HPDE6-E6E7 (cell line): ENCODE results near the gene CGN.

ENCODE experiments used
- DNase-seq: peaks from one replicate; pipeline ENCODE4 v3.0.0; 2011; ENCODE audit warnings: missing footprints; ENCODE audit errors: extremely low spot score

CGN gene

DNA sequence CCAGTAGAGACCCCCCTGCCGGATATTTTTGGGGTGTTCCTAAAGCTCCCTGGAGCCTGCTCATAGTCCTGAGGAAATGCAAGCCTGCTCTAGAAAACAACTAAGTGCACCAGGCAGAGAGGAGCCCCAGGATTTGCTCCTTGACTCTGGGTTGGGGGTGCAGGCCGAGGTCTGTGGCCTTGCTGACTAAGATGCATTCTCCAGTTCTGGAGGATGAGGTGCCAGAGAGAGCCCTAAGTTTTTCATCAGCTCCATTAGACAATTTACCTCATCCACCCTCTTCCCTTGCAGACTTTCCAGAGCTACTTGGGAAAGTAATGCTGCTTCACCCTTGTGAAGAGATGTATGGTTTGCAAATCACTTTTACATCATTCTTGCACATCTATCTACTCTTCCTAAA, 38.0 kb downstream of the CGN start:
- no peak for DNase-seq

DNA sequence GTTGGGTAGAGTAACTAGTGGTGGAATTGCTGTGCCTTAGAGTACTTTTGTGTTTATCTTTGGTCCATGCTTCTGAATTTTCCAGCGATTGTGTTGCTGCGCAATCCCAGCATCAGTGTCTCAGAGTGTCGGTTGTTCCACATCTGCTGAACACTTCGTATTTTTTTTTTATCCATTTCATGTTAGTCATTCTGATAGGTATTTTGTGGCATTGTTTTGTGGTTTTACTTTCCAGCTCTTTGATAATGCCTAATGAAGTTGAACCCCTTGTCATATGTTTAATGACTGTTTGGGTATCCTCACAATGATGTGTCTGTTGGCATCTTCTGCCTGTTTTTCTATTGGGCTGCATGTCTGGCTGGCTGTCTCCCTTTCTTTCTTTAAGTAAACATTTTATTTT, 42.5 kb downstream of the CGN start:
- no peak for DNase-seq

DNA sequence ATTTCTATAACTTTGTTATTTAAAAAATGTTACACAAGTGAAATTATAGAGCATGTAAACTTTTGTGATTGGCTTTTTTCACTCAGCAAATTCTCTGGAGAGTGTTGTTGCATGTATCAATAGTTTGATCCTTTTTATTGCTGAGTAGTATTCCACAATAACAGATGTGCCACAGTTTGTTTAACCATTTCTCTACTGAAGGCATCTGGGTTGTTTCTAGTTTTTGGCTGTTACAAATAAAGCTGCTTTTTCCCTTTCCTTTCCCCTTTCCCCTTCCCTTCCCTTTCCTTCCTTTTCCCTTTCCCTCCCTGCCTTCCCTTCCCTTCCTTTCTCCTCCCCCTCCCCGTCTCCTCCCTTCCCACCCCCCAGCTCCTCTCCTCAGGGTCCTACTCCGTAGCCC, 44.9 kb downstream of the CGN start:
- DNase-seq: no peak

DNA sequence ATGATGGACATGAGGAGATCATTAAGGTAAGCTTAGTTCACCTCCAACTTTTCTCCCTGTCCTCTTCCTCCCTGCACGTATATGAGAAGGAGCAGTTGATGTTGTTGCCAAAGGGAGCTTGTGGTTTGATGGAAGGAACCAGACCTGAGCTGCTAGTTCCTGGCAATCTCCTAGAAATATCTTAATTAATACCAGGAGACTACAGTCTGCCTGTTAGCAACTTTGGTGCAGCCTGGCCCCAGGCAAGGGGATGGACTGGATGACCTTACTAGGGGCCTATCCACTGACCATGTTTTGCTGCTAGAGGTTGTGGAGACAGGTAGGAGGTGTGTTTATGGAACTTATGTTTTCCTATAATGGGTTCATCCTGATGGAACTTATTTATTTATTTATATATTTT, 51.5 kb downstream of the CGN start:
- no peak for DNase-seq

- DNase-seq: no peak
These were observed 52.2 kb downstream of the CGN start for GRCh38 chr1:151563376-151563775.

GRCh38 chr1:151565502-151566189, 54.5 kb downstream of the CGN start:
- DNase-seq: no peak

- DNase-seq: no peak
These were observed 57.5 kb downstream of the CGN start for GRCh38 chr1:151568626-151569088.

DNA sequence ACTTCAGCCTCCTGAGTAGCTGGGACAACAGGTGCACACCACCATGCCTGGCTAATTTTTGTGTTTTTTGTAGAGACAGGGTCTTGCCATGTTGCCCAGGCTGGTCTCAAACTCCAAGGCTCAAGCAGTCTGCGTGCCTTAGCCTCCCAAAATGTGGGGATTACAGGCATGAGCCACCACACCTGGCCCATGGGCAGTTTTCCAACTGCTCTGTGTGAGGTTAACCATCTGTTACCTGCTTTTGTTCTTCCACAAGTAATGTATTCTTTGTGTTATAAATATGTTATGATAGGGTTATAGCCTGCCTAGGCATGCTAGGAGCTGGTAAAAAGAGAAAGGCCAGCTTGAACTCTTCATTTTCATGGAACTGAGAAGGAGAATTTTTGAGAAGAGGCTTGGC, 59.6 kb downstream of the CGN start:
- DNase-seq: no peak

DNA sequence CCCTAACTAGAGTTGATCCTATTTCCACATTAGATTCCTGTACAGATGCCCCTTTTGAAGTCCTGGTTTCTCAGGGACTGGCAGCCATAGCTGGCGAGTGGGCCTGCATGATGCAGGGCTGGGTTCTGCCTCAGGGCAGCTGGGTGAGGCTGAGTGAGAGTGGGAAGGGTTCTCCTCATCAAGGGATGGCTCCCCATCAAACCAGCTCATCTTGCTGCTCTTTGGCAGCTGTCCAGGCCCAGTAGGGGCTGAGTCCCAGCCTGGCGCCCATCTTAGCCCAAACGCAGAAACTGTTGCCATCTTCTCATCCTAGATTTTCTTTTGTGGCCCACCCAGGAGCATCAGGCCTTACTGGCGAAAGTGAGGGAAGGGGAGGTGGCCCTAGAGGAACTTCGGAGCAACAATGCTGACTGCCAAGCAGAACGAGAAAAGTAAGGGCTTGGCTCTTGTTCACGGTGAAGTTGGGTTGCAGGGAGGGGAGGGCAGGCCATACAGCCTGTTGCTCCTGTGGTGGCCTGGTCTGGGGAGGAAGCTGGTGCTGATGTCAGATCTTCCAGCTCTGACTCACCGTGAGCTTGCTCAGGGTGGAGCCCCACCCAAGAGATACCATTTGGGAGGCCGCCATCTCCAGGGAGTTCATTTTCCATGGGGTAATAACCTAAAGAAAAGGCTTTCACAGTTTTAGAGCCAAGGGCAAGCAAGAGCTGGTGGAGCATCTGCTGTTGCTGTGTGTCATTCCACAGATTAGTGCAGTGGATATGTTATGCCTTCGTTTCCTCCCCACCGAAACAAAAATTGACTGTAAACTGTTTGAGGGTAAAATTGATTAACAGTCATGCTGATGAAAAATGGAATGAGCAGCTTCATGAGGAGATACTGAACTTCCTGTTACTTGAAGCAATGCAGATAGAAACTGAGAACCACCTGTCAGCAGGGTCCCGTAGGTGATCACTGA, 63.7 kb downstream of the CGN start:
- peak; percentile 71 for DNase-seq

GRCh38 chr1:151577173-151577572, 66.0 kb downstream of the CGN start:
- no peak for DNase-seq

- DNase-seq: no peak
These were observed 67.8 kb downstream of the CGN start for GRCh38 chr1:151578941-151579340.

- peak; percentile 88 for DNase-seq
These were observed 68.4 kb downstream of the CGN start for GRCh38 chr1:151579436-151580225.

DNA sequence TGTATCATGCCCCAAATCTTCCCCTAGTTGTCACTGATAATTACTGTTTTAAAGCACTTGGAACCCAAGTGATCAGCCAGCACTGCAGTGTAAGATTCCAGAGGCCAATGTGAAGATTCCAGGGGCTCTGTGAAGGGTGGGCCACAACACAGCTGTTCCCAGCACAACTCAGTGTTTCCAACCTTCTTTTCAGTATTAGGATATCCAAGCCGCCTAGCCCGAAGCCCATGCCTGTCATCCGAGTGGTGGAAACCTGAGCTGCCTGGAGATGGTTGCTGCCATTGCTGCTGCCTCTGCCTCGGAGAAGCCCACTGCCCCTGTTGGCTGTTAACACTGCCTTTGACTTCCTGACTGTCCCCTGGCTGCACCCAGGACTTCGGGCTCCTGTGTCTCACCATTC, 70.3 kb downstream of the CGN start:
- DNase-seq: no peak

DNA sequence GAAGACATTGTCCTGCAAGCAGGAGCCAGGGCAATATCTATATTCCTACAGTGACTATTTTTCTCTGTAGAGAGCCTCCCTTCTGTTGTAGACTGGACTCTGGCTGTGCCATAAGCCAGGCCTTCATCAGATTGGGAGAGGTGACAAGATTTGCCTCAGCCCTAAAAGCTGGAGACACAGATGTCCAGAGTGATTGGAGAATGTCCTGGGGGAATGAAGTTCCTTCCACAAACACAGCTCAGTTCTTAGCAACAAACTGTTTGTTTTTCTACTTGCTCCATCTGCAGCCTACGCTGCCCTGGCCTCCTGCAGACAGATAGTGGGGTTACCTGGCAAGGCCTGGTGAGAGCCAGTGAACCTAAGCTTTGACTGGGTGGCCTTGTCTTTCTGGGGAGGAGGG, 70.7 kb downstream of the CGN start:
- no peak for DNase-seq

GRCh38 chr1:151583796-151584195, 72.6 kb downstream of the CGN start:
- no peak for DNase-seq

DNA sequence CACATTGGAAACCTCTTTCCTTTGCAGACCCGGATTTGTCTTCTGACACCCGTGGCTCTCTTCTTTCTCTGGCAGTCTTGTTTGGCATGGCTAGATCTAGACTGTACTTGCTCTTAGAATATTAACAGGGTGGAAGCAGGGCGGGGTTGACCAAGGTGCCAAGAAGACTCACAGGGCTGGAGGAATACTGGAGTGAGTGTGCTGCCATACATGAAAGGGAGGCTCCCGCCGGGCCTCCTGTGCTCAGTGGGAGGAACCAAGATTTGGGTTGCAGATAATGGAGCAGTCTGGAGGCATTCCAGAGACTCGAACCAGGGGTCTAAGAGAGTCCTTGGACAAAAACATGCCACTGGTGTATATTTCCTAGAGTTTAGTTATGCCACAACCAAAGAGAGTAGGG, 73.1 kb downstream of the CGN start:
- DNase-seq: no peak

GRCh38 chr1:151584780-151585179, 73.6 kb downstream of the CGN start:
- DNase-seq: no peak

DNA sequence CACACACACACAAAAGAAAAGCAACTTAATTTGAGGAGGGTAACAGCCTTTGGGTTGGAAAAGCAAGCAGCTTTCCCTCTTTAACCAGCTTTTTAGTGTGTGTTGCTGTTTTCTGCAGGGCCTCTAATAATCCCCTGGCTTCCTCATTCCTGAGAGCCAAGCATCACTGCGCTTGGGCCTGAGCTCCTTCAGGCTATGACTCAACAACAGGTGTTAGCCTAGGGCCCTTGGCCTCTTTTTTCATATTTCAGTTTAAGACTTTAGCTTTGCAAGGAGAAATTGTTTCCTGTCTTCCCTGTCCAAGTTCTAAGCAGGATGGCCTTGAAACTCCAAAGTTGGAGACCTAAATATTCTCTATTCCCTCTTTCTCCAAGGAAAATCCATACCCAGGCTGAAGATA, 74.4 kb downstream of the CGN start:
- peak; percentile 72 for DNase-seq
